Measurements from ENCODE around the gene USP32.

The USP32 gene

GRCh38 chr17:60155427-60155814 lies 236.5 kb downstream of the USP32 start:
- no peak for DNase-seq (ENCODE audit: low spot score)

GRCh38 chr17:60154616-60155426 lies 237.1 kb downstream of the USP32 start:
- DNase-seq (ENCODE audit: low spot score): no peak

- DNase-seq (ENCODE audit: low spot score): no peak
These were observed 238.1 kb downstream of the USP32 start for GRCh38 chr17:60153606-60154390.

- no peak for DNase-seq (ENCODE audit: low spot score)
These were observed 240.6 kb downstream of the USP32 start for GRCh38 chr17:60151355-60151754.

GRCh38 chr17:60149691-60150582 lies 242.0 kb downstream of the USP32 start, which contains the start of gene CA4:
CA4 (plus strand) TSS chr17:60149973; CDS start chr17:60150035, 62 bp downstream.
- no peak for DNase-seq (ENCODE audit: low spot score)

GRCh38 chr17:60148373-60148772 lies 243.6 kb downstream of the USP32 start:
- no peak for DNase-seq (ENCODE audit: low spot score)

- DNase-seq (ENCODE audit: low spot score): no peak
These were observed 244.2 kb downstream of the USP32 start for GRCh38 chr17:60147553-60148223.

- DNase-seq (ENCODE audit: low spot score): no peak
These were observed 245.7 kb downstream of the USP32 start for GRCh38 chr17:60146206-60146605.

GRCh38 chr17:60145006-60145935 lies 246.7 kb downstream of the USP32 start:
- no peak for DNase-seq (ENCODE audit: low spot score)

- DNase-seq (ENCODE audit: low spot score): peak; percentile 63
These were observed 248.9 kb downstream of the USP32 start for GRCh38 chr17:60142872-60143499.

GRCh38 chr17:60141111-60142018 lies 250.6 kb downstream of the USP32 start:
- no peak for DNase-seq (ENCODE audit: low spot score)

GRCh38 chr17:60139438-60140285 lies 252.3 kb downstream of the USP32 start:
- DNase-seq (ENCODE audit: low spot score): peak; percentile 24

- DNase-seq (ENCODE audit: low spot score): no peak
These were observed 253.0 kb downstream of the USP32 start for GRCh38 chr17:60138769-60139437.

- DNase-seq (ENCODE audit: low spot score): no peak
These were observed 254.2 kb downstream of the USP32 start for GRCh38 chr17:60137731-60138130.

GRCh38 chr17:60135951-60136666 lies 255.8 kb downstream of the USP32 start:
- no peak for DNase-seq (ENCODE audit: low spot score)

- peak; percentile 89 for DNase-seq (ENCODE audit: low spot score)
These were observed 256.6 kb downstream of the USP32 start for GRCh38 chr17:60135151-60135950.
